ENCODE results near the gene CNGA1. TPM values are rescaled to one million over a fixed set of nuclear protein-coding genes. Genes with fewer than 3 reads are reported as not detected.
"Not testable (repeated sequence)": the region's sequence is repeated elsewhere in the genome, so short reads cannot be mapped to it uniquely, and the experiment has no call there.

Gene CNGA1
- polyA plus RNA-seq, 3 donors = 0.21 to 1.3 (median 0.45) TPM

- no peak overlapping the region for H3K27ac ChIP-seq (ENCODE audit: low read depth, low read length)
These were observed 16.9 kb upstream of the CNGA1 start for GRCh38 chr4:48033412-48033811.

GRCh38 chr4:48032721-48033120 is 16.2 kb upstream of the CNGA1 start:
- no peak overlapping the region for H3K27ac ChIP-seq (ENCODE audit: low read depth, low read length)

GRCh38 chr4:48031802-48032525 is 15.5 kb upstream of the CNGA1 start:
- H3K27ac ChIP-seq (ENCODE audit: low read depth, low read length) = no peak overlapping the region
- 43 to 77% (median 71%) methylated on average over 12 of the region's 12 CpGs for WGBS, 3 donors

DNA sequence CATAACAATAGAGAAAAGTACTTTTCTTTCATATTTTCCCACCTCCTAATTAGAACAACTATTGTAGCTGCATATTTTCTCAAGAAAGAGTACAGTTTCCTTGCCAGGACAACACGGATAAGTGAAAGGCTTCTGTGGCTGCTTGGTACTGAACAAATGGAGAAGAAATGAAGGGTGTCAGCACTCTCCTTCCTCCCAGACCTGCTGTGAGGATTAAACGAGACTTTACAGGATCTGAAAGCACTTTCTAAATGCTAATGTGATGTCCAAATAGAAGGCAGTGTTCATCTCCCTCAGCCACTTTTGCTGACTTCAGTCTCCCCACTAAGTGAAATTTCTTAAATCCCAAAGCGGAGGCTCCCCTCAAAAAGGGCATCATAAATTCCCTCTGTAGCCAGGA is 14.0 kb upstream of the CNGA1 start:
- H3K27ac ChIP-seq (ENCODE audit: low read depth, low read length) = no peak overlapping the region
- 57 to 73% (median 68%) methylated on average over 3 of the region's 3 CpGs for WGBS, 3 donors

GRCh38 chr4:48028696-48029095 is 12.2 kb upstream of the CNGA1 start:
- no peak overlapping the region for H3K27ac ChIP-seq (ENCODE audit: low read depth, low read length)
- WGBS, 3 donors = 53 to 86% (median 58%) methylated on average over 2 of the region's 2 CpGs

- no peak overlapping the region for H3K27ac ChIP-seq (ENCODE audit: low read depth, low read length)
These were observed 11.2 kb upstream of the CNGA1 start for GRCh38 chr4:48027653-48028052.

GRCh38 chr4:48025005-48025404 is 8.5 kb upstream of the CNGA1 start:
- no peak overlapping the region for H3K27ac ChIP-seq (ENCODE audit: low read depth, low read length)
- 42 to 52% (median 44%) methylated on average over 2 of the region's 2 CpGs for WGBS, 3 donors

DNA sequence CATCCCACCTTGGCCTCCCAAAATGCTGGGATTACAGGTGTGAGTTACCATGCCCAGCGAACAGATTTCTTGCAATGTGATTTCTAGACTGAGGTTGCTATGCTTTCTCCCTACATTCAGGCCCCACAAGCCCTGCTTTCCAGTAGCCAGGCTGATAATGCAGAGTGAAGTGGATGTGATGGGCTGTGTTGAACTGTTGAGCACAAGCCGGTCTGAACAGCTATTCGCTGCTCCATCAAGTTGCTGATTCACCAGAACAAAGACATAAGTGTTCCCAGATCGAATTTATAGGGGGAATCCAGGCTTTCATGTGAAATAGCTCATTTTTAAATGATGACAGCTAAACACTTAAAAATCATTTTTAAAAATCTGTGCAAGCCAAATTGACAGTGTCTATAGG is 8.0 kb upstream of the CNGA1 start:
- WGBS, 3 donors = 66 to 83% (median 79%) methylated on average over 4 of the region's 4 CpGs
- H3K27ac ChIP-seq (ENCODE audit: low read depth, low read length) = no peak overlapping the region

GRCh38 chr4:48022192-48022799 is 5.8 kb upstream of the CNGA1 start:
- WGBS, 3 donors = 69 to 79% (median 73%) methylated on average over 3 of the region's 3 CpGs
- no peak overlapping the region for H3K27ac ChIP-seq (ENCODE audit: low read depth, low read length)

DNA sequence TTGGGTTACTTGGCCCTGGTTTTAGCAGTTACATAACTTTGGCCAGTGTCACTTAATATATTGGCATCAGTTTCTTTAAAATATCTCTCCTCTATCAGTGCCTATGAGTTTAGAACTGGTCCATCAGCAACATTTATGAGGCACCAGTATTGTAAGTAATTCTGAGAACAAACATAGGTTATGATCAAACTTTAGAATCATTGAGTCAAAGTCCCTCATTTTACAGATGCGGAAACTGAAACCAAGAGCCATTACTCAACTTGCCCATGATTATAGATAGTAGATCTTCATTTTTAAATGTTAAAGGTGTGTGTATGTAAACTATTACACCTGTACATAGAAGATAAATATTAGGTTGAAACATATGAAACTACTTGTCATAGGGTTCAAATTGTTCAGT is 4.6 kb upstream of the CNGA1 start:
- no peak overlapping the region for H3K27ac ChIP-seq (ENCODE audit: low read depth, low read length)
- WGBS, 3 donors = 3 to 88% (median 44%) methylated on average over 1 of the region's 1 CpG

DNA sequence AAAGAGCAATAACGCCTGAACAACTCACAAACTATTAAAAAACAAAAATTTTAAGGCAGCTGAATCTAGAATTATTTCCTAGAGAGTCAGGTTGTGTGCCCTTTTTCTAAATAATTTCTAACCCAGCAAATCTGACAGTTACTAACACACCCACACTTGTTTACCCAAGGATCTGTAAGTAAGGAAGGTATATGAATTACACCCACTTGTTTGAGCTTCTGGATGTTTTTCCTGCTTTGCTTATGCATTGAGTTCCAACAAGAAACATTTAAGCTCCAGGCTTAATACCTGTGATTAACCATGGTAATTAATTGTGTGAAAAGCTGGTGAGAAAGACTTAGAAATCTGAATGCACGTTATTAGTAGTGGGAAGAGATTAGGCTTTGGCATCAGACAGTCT is 1.6 kb upstream of the CNGA1 start:
- WGBS, 3 donors = 78 to 82% (median 79%) methylated on average over 2 of the region's 2 CpGs
- no peak overlapping the region for H3K27ac ChIP-seq (ENCODE audit: low read depth, low read length)

DNA sequence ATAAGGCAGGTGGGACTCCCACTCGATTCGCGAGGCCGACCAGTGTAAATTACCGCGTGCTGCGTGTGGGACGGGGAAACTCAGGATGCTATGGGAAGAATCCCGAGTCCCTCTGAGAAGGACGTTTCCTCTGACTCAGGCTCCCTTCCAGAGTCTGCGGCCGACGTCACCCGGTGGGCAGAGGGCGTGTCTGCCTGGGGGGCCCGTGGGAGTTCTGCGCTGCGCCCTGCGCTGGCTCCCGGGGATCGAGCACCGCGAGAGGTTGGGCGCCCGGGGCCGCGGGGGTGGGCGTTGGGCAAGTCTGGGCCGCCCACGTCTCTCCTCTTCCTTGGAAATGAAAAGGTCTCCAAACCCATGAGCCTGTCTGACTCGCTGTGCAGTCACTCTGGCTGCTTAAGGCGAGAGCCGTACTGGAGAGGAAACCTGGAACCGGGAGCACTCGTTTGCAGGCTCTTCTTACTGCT is 659 bp upstream of the CNGA1 start:
- no peak overlapping the region for H3K27ac ChIP-seq (ENCODE audit: low read depth, low read length)
- 0 to 2% (median 1%) methylated on average over 35 of the region's 35 CpGs for WGBS, 3 donors

DNA sequence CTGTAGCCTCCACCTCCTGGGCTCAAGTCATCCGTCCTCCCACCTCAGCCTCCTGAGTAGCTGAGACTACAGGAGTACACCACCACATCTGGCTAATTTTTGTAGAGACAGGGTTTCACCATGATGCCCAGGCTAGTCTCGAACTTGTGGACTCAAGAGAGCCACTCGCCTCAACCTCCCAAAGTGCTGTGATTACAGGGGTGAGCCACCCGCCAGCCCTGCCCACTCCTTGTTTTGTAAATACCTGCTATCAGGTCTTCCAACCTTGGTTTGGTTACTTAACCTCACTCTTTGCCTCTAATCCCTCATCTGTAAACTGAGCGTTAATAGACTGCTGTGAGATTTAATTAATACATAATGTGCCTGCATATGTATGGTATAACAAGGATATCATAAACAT is 803 bp downstream of the CNGA1 start:
- 54 to 90% (median 90%) methylated on average over 5 of the region's 5 CpGs for WGBS, 3 donors
- no peak overlapping the region for H3K27ac ChIP-seq (ENCODE audit: low read depth, low read length)

GRCh38 chr4:48015216-48015615 is 1.3 kb downstream of the CNGA1 start:
- 81 to 95% (median 95%) methylated on average over 4 of the region's 4 CpGs for WGBS, 3 donors
- no peak overlapping the region for H3K27ac ChIP-seq (ENCODE audit: low read depth, low read length)

DNA sequence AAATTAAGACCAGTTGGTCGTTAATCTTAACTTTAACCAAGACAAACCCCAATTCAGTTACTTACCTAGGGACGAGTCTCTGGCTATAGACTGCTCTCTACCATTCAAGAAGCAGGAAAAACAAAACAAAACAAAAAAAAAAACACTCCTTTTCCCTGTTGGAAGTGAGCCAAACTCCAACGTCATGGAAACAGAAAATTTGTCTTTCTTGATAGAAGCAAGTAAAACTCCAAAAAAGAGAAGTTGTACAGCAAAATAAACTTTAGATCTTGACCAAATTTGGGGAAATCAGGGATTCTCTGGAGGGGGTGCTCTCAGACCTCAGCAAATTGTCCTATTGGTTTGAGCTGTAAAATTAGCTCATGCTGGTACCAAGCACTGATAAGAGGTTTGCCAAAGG is 3.7 kb downstream of the CNGA1 start:
- no peak overlapping the region for H3K27ac ChIP-seq (ENCODE audit: low read depth, low read length)
- WGBS, 3 donors = 43 to 72% (median 53%) methylated on average over 3 of the region's 3 CpGs

DNA sequence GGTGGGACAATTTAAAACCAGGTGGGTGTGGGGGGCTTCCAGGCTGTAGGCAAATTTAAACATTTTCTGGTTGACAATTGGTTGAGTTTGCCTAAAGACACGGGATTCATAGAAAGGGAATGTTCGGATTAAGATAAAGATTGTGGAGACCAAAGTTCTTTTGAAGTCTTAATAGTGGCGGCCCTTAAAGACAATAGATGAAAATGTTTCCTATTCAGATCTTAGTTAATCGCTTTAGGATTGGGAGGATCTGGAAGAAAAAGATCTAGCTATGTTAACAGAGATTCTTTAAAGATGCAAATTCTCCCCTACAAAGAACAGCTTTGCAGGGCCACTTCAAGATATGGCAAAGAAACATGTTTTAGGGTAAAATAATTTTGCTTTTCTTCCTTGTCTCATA is 4.8 kb downstream of the CNGA1 start:
- no peak overlapping the region for H3K27ac ChIP-seq (ENCODE audit: low read depth, low read length)
- WGBS, 3 donors = 85 to 96% (median 89%) methylated on average over 4 of the region's 4 CpGs

DNA sequence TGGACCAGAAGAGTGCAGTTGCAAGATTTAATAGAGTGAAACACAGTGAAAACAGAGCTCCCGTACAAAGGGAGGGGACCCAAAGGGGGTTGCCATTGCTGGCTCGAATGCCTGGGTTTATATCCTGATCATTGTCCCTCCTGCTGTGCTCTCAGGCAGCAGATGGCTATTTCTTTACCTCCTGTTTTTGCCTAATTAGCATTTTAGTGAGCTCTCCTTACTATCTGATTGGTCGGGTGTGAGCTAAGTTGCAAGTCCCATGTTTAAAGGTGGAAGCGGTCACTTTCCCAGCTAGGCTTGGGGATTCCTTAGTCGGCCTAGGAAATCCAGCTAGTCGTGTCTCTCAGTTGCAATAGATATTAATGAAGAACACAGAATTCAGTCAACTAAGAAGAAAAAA is 5.6 kb downstream of the CNGA1 start:
- WGBS, 3 donors = 83 to 93% (median 85%) methylated on average over 6 of the region's 6 CpGs
- H3K27ac ChIP-seq (ENCODE audit: low read depth, low read length) = not testable (repeated sequence)

DNA sequence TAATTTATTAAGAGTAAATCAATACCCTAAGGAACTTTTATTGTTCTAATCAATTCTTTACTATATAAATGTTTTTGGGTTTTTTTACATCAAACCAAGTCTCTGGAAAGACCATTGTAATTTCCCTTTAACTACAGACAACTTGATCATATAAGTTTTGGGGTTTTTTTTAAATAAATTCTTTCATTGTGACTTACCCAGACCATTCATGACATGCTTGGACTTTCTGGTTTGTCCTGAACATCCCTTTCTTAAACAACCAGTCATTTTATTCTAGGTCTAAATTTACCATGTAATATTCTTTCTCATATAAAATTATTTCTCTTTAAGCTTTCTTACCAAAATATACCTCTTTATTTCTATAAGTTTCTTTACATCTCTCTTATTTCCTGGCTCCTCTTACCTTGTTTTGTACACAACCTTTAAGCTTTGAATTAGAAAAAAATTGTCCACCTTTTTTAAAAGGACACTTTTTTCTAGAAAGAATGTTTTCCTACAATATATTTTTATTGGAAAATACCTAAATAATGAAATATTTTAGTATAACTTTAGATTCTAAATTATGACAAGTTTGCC is 8.4 kb downstream of the CNGA1 start:
- no peak overlapping the region for H3K27ac ChIP-seq (ENCODE audit: low read depth, low read length)

- 90 to 100% (median 99%) methylated on average over 2 of the region's 2 CpGs for WGBS, 3 donors
- no peak overlapping the region for H3K27ac ChIP-seq (ENCODE audit: low read depth, low read length)
These were observed 10.7 kb downstream of the CNGA1 start for GRCh38 chr4:48005781-48006180.

- H3K27ac ChIP-seq (ENCODE audit: low read depth, low read length) = not testable (repeated sequence)
- WGBS, 3 donors = 71 to 73% (median 73%) methylated on average over 2 of the region's 2 CpGs
These were observed 12.9 kb downstream of the CNGA1 start for GRCh38 chr4:48003568-48003967.

Measured in adipose tissue (tissue), 3 donors.